ENCODE data around the gene UBAC2.

DNA sequence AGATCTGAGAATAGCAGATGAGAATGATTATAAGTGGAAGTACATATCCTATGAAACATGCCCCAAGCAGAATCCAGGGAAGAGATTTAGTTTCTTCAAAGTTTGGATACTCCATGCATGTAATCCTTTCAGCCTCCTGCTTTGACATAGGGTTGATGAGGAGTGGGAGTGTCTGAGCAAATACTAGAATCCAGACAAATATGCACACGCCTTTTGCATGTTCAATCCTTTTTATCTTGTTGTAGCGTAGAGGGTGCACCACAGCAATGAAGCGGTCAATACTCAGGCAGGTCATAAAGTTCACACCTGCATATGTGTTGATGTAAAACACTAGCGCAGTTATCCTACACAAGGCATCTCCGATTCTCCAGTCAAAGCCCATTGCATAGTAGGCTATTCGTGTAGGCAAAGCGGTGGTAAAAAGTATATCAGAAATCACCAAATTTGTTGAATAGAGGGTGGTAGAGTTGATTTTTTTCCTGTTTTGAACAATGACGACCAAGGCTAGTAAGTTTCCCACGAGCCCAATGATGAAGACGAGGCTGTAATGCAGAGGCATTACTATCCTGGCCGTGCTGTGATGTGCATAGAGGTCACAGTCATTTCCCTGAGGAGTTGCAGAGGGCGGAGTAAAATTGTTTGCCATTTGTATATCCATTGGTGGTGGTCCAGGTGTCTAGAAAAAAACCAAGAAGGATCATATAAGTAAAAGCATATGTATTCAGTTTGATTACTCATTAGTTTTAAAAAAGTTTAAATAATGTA is 95.0 kb downstream of the UBAC2 start:
- no peak for TF ChIP-seq YY1 (IDR thresholded peaks at IDR 0.05; ENCODE audit: low read depth, low read length)
- TF ChIP-seq EP300 (IDR thresholded peaks at IDR 0.05; ENCODE audit: borderline replicate concordance in 1 of 2, low read depth in 2 of 2, low read length in 2 of 2) = no peak
- no peak for TF ChIP-seq EZH2 (IDR thresholded peaks at IDR 0.05; ENCODE audit: low read depth, low read length, severe bottlenecking)
- TF ChIP-seq, protein P1, sequence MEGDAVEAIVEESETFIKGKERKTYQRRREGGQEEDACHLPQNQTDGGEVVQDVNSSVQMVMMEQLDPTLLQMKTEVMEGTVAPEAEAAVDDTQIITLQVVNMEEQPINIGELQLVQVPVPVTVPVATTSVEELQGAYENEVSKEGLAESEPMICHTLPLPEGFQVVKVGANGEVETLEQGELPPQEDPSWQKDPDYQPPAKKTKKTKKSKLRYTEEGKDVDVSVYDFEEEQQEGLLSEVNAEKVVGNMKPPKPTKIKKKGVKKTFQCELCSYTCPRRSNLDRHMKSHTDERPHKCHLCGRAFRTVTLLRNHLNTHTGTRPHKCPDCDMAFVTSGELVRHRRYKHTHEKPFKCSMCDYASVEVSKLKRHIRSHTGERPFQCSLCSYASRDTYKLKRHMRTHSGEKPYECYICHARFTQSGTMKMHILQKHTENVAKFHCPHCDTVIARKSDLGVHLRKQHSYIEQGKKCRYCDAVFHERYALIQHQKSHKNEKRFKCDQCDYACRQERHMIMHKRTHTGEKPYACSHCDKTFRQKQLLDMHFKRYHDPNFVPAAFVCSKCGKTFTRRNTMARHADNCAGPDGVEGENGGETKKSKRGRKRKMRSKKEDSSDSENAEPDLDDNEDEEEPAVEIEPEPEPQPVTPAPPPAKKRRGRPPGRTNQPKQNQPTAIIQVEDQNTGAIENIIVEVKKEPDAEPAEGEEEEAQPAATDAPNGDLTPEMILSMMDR (IDR thresholded peaks at IDR 0.05; ENCODE audit: control extremely low read depth in 1 of 3, insufficient read depth in 1 of 3, low read depth in 1 of 3, low read length in 3 of 3) = no peak
- no peak for TF ChIP-seq POLR2AphosphoS5 (IDR thresholded peaks at IDR 0.05; ENCODE audit: low read depth, low read length)
- no peak for TF ChIP-seq HDAC6 (IDR thresholded peaks at IDR 0.05; ENCODE audit: low read depth, low read length)
- no peak for TF ChIP-seq BCL11A (IDR thresholded peaks at IDR 0.05; ENCODE audit: low read depth in 2 of 2, low read length in 2 of 2)
- no peak for TF ChIP-seq RAD21 (IDR thresholded peaks at IDR 0.05 in 1 of 2, conservative IDR thresholded peaks at IDR 0.05 in 1 of 2; ENCODE audit: low read depth in 2 of 2, low read length in 2 of 2)
- TF ChIP-seq NRF1 (IDR thresholded peaks at IDR 0.05; ENCODE audit: low read depth, low read length) = no peak
- no peak for TF ChIP-seq KDM4A (IDR thresholded peaks at IDR 0.05; ENCODE audit: low read depth, low read length, severe bottlenecking)
- TF ChIP-seq POLR2A (IDR thresholded peaks at IDR 0.05; ENCODE audit: control extremely low read depth in 1 of 2, low read depth in 2 of 2, low read length in 2 of 2) = no peak
